ENCODE data around the gene SCN4A.

Gene SCN4A

GRCh38 chr17:63988741-63989621, 16.3 kb upstream of the SCN4A start:
- no peak for DNase-seq (ENCODE audit: low read depth)
- TF ChIP-seq CTCF (conservative IDR thresholded peaks at IDR 0.05; ENCODE audit: control insufficient read depth, insufficient read depth, low read depth, low read length): no peak
- no peak overlapping the region for H3K4me3 ChIP-seq (ENCODE audit: control insufficient read depth, low read depth, low read length)

GRCh38 chr17:63988127-63988478, 15.4 kb upstream of the SCN4A start:
- H3K4me3 ChIP-seq (ENCODE audit: control insufficient read depth, low read depth, low read length): no peak overlapping the region
- no peak for TF ChIP-seq CTCF (conservative IDR thresholded peaks at IDR 0.05; ENCODE audit: control insufficient read depth, insufficient read depth, low read depth, low read length)
- DNase-seq (ENCODE audit: low read depth): no peak

GRCh38 chr17:63987221-63988126, 14.8 kb upstream of the SCN4A start:
- no peak overlapping the region for H3K4me3 ChIP-seq (ENCODE audit: control insufficient read depth, low read depth, low read length)
- TF ChIP-seq CTCF (conservative IDR thresholded peaks at IDR 0.05; ENCODE audit: control insufficient read depth, insufficient read depth, low read depth, low read length): no peak
- DNase-seq (ENCODE audit: low read depth): no peak

GRCh38 chr17:63986821-63987220, 14.1 kb upstream of the SCN4A start:
- no peak for TF ChIP-seq CTCF (conservative IDR thresholded peaks at IDR 0.05; ENCODE audit: control insufficient read depth, insufficient read depth, low read depth, low read length)
- no peak for DNase-seq (ENCODE audit: low read depth)
- no peak overlapping the region for H3K4me3 ChIP-seq (ENCODE audit: control insufficient read depth, low read depth, low read length)

GRCh38 chr17:63985387-63986140, 12.8 kb upstream of the SCN4A start:
- DNase-seq (ENCODE audit: low read depth): no peak
- H3K4me3 ChIP-seq (ENCODE audit: control insufficient read depth, low read depth, low read length): no peak overlapping the region
- no peak for TF ChIP-seq CTCF (conservative IDR thresholded peaks at IDR 0.05; ENCODE audit: control insufficient read depth, insufficient read depth, low read depth, low read length)

GRCh38 chr17:63984651-63985386, 12.1 kb upstream of the SCN4A start:
- peak; percentile 93 for DNase-seq (ENCODE audit: low read depth)
- H3K4me3 ChIP-seq (ENCODE audit: control insufficient read depth, low read depth, low read length): no peak overlapping the region
- no peak for TF ChIP-seq CTCF (conservative IDR thresholded peaks at IDR 0.05; ENCODE audit: control insufficient read depth, insufficient read depth, low read depth, low read length)

Data from fibroblast of mammary gland (primary cell).